Activated CD4-positive, alpha-beta T cell treated with anti-CD3 and anti-CD28 coated beads, Interleukin-2, amount 50 U/mL, for 48 hours (primary cell): Measurements from ENCODE around the gene BMP15.

Source experiments
- DNase-seq, 2 experiments: peaks; one replicate each; pipeline ENCODE4 v3.0.0-alpha.2; 2020

The BMP15 gene

DNA sequence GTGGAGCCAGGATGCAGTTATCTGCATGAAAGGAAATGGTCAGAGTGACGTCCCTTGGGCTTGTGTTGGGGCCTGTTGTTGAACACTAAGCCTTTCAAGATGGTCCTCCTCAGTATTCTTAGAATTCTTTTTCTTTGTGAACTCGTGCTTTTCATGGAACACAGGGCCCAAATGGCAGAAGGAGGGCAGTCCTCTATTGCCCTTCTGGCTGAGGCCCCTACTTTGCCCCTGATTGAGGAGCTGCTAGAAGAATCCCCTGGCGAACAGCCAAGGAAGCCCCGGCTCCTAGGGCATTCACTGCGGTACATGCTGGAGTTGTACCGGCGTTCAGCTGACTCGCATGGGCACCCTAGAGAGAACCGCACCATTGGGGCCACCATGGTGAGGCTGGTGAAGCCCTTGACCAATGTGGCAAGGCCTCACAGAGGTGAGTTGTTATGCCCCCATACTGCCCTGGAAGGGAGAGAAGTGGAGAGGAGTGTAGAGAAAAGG lies at the start of gene BMP15:
Gene BMP15, plus strand, starts transcription at position 51 of the 492 bp plus-strand sequence. Its CDS starts 49 bp downstream, at position 100.
- DNase-seq = no peak

DNA sequence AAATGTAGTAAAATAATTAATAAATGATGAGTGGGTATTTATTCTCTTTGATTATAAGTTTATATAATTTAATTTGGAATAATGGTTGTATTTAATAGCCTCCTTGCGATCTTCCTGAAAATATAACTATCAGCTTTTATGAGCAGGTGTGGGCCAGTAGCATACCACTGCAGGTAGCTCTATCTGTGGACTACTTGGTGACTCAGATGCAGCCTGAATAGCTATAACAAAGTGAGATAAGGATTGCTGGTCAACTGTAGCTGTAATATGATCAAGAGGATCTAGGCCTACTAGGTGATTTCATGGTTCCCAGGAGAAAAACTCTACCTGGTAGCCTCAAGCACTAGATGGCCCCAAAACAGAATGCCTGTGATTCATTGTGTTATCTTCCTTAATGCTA lies 47.1 kb upstream of the BMP15 start:
- DNase-seq = no peak

- no peak for DNase-seq
These were observed 45.2 kb upstream of the BMP15 start for GRCh38 chrX:50865311-50865710.

DNA sequence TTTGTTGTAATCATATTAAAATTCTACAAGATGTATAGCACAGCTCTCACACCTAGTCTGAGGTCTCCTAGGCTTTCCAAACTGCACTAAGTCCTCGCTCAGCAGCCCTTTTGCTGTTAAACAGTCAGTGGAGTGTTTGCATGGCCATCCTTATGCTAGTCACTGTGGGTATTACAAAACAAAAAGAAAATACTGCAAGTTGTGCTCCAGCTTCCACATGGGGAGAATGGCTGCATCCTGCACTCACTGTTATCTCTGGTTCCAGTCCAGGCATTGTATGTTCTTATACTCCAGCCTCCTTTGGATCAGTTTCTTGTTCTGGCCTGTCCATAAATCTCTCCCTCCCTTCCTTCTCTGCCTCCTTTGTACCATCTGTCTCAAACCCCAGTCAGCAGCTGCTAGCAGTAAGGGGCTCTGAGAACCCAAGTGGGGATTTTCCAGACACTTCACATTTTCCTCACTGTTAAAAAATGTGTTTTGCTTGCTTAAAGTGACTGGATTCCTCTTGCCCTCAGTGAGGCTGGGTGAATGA lies 38.5 kb upstream of the BMP15 start:
- no peak for DNase-seq

DNA sequence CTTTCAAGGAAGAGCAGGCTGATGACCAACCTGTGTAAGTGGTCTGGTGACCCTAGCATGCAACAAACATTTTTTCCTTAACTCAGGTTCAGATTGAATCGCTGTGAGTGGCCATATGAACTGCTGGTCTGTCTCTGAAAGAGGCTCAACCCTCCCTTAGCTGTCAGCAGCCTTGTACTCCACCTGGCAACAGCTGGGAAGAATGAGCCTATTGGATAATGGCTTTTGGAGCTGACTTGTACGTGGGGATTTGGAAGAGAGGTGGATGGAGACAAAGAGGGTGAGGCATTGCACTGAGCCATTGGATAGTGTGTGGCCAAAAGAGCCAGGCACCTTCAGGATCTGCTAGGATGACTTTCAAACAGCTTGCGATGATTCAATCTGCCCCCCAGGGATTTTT lies 35.7 kb upstream of the BMP15 start:
- DNase-seq = no peak

DNA sequence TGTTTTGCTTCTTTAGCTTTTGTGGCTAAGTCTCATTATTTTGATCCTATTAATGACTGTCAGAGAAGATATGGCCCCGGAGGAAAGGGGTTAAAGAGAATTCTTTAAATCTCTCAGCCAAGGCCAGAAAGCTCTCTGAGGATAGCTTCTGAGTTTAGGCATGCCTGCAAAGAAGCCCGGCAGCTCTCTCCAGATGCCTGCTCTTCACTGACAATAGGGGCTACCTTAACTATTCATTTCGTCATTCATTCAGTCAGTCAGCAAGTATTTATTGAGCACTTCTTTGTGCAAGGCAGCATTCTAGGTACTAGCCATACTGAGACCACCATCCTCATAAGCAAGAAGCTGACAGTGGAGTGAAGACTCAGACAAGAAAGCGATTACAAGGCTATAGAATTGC lies 34.0 kb upstream of the BMP15 start:
- DNase-seq = no peak

DNA sequence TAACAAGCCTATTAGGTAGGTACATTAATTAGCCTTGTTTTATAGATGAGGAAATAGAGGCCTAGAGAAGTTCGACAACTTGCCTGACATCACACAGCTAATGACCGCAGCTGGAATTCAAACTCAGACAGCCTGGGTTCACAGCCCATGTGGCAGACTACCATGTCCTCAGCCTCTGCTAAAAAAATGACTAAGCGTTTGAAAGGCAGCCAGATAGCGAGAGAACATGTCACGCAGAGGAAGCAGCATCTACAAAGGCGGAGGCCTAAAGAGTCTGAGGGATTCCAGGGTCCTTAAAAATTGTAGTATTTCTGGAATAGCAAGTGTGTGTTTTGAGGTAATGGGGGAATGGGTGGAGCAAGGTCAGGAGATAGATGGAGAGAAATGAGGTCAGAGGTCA lies 33.2 kb upstream of the BMP15 start:
- DNase-seq = no peak

- DNase-seq = no peak
These were observed 29.5 kb upstream of the BMP15 start for GRCh38 chrX:50881028-50881427.

GRCh38 chrX:50888884-50889283 lies 21.7 kb upstream of the BMP15 start:
- DNase-seq = no peak

DNA sequence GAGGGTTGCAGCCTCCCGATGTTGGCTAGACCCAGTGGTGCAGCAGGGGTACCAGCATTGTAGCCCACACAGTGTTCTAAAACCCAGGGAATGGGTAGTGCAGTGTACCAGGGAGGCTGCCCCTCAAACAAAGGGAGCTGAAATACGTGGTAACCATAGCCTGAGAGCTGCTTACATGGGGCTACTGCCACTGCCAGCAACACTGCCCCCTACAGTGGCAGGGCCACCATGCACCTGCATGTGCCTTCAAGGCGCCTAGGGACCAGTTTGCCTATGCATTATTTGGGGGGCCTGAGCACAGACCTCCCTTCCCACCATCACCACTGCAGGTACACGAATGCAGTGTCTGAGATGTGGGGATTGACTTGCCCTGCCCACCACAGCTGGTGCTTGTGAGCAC lies 21.0 kb upstream of the BMP15 start:
- no peak for DNase-seq

DNA sequence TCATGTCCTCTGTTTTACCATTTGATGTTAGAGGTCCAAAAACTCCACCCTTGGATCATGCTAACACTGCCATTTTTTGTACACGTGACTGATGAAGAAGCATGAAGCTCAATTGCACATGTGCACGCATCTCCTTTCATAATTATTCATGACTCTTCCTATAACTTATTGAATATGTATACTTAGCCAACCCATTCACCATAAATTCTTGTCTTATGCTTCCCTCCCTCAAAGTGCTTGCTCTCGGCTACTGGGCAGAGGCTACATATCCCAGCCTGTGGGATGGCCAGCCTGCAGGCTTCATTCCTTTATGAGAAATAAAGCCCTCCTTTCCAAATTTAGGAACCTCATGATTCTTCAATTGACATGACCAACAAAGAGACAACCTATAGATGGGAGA lies 17.5 kb upstream of the BMP15 start:
- DNase-seq = no peak

GRCh38 chrX:50893466-50893865 lies 17.1 kb upstream of the BMP15 start:
- DNase-seq = no peak

GRCh38 chrX:50905334-50905733 lies 5.2 kb upstream of the BMP15 start:
- peak in 1 of 2 experiments; percentile 3 for DNase-seq

DNA sequence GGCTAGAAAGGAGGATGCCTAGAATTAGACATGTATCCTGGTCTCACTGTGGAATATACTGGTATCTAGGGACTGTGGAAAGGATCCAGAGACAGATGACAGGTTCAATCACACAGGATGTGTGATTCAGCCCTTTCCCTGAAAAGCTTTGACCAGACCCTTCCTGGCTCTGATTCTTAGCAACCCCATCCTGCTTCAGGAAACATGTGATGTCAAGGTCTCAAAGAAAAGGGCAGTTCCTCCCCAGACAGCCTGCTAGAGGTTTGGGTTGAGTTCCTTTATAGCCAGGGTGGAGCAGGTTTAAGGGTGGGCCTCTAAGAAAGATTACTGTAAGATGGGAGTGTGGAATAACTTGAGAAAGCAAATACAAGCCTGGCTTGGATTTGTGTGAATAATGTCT lies 3.0 kb downstream of the BMP15 start:
- no peak for DNase-seq

DNA sequence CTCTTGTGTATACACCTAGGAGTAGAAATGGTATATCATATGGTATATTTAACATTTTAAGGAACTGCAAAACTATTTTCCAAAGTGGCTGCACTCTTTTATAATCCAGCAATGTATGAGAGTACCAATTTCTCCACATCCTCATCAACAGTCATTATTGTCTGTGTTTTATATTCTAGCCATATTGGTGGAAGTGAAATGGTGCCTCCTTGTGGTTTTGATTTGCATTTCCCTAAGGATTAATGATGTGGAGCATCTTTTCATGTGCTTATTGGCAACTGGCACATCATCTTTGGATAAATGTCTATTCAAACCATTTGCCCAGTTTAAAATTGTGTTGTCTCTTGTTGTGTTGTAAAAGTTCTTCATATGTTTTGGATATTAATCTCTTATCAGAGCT lies 9.6 kb downstream of the BMP15 start:
- DNase-seq = no peak

GRCh38 chrX:50927127-50927526 lies 16.6 kb downstream of the BMP15 start:
- no peak for DNase-seq

DNA sequence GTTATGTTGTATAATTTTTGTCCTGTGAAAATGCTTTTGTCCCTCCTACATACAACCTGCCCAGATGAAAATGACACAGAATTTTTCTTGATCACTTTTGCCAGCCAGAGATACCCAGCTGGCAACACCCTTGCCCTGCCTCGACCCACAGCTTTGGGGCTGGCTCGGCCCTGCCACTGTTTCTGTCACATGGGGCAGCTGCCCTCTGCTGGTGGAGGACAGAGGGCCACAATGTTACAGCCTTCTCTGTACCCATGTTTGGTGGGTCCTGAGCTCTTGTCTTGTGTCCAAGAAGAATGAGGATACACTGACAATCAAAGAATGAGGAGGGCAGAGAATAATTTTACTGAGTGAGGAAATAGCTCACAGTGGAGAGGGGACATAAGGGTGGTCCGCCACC lies 31.1 kb downstream of the BMP15 start:
- DNase-seq = peak; percentile 0 to 4

DNA sequence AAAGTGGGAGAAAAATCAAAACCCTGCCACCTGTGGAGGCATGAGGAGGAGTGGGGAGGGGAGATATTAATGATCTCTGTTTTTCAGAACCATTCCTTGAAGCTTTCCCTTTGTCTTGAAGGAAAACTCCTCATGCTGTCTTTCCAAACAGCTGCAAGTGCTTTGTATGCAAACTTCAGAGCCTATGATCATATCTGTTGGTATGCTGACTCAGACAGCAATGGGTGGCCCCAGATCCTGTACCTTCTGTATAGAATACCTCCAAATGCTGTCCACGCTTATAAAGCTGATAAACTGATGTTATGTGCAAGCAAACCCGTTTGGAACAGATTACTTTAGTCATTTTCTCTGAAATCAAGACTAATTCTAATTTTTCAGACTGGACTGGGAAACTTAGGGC lies 31.9 kb downstream of the BMP15 start:
- no peak for DNase-seq

GRCh38 chrX:50952406-50952805 lies 41.9 kb downstream of the BMP15 start:
- DNase-seq = no peak

DNA sequence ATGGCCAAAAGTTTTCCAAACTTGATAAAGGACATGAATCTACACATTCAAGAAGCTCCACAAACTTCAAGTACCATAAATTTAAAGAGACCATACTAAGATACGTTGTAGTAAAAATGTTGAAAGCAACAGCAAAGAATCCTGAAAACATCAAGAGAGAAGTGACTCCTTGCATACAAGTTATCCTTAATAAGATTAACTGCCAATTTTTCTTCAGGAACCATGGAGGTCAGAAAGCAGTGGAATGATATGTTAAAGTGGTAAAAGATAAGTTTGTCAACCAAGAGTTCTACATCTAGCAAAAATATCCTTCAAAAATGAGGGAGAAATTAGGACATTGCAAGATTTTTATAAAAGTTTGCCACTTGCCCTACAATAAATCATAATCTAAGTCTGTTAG lies 43.3 kb downstream of the BMP15 start:
- no peak for DNase-seq

DNA sequence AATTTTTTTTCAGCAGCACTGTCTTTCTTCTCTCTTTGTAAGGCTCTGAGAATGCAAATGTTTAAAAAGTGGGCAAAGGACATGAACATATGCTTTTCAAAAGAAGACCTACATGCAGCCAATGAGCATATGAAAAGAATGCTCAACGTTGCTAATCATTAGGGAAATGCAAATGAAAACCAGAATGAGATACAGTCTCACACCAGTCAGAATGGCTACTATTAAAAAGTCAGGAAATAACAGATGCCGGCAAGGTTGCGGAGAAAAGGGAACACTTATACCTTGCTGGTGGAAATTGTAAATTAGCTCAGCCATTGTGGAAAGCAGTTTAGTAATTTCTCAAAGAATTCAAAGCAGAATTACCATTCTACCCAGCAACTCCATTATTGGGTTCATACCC lies 51.6 kb downstream of the BMP15 start:
- no peak for DNase-seq

GRCh38 chrX:50963842-50964241 lies 53.3 kb downstream of the BMP15 start:
- no peak for DNase-seq
